ENCODE data around the gene RAC2. TPM values are rescaled to one million over a fixed set of nuclear protein-coding genes. Genes with fewer than 3 reads are reported as not detected.

The RAC2 gene
- total RNA-seq, 2 donors from 2014 or later = 9.7 to 14.4 TPM

- TF ChIP-seq CTCF (IDR thresholded peaks at IDR 0.05) (no peak), POLR2A (IDR thresholded peaks at IDR 0.05) (no peak), POLR2AphosphoS5 (IDR thresholded peaks at IDR 0.05) (no peak)
- intact Hi-C loops (cut with DNase I) = no loop called here
- no peak for DNase-seq (ENCODE audit: low spot score)
- H3K27ac ChIP-seq = no peak overlapping the region
- no peaks in the 10 kb centered on the region for H3K9me3 ChIP-seq
- H3K36me3 ChIP-seq = no peaks in the 10 kb centered on the region
- 93% methylated on average over 12 of the region's 12 CpGs for WGBS
- peaks cover 4% of the 10 kb centered on the region for H3K4me1 ChIP-seq (replicated peaks)
- H3K27me3 ChIP-seq (replicated peaks; ENCODE audit: insufficient read depth) = no peaks in the 10 kb centered on the region
- no peak overlapping the region for H3K4me3 ChIP-seq
These were observed 59.7 kb downstream of the RAC2 start for GRCh38 chr22:37184380-37184755.

- peaks cover 3% of the 10 kb centered on the region for H3K4me1 ChIP-seq (replicated peaks)
- 83% methylated on average over 17 of the region's 17 CpGs for WGBS
- H3K36me3 ChIP-seq = no peaks in the 10 kb centered on the region
- no peak overlapping the region for H3K27ac ChIP-seq
- no peaks in the 10 kb centered on the region for H3K9me3 ChIP-seq
- no peaks in the 10 kb centered on the region for H3K27me3 ChIP-seq (replicated peaks; ENCODE audit: insufficient read depth)
- intact Hi-C loops (cut with DNase I) = no loop called here
- no peak for TF ChIP-seq POLR2AphosphoS5 (IDR thresholded peaks at IDR 0.05)
- TF ChIP-seq POLR2A (IDR thresholded peaks at IDR 0.05) = no peak
- TF ChIP-seq CTCF (IDR thresholded peaks at IDR 0.05) = no peak
- DNase-seq (ENCODE audit: low spot score) = no peak
- no peak overlapping the region for H3K4me3 ChIP-seq
These were observed 60.4 kb downstream of the RAC2 start for GRCh38 chr22:37183432-37184379.

- TF ChIP-seq POLR2A (IDR thresholded peaks at IDR 0.05) (no peak), POLR2AphosphoS5 (IDR thresholded peaks at IDR 0.05) (no peak), CTCF (IDR thresholded peaks at IDR 0.05) (no peak)
- intact Hi-C loops (cut with DNase I) = no loop called here
- Histone ChIP-seq H3K27ac (no peak overlapping the region), H3K4me3 (no peak overlapping the region), H3K9me3 (no peaks in the 10 kb centered on the region), H3K27me3 (replicated peaks; ENCODE audit: insufficient read depth) (no peaks in the 10 kb centered on the region), H3K36me3 (no peaks in the 10 kb centered on the region), H3K4me1 (replicated peaks) (peaks cover 7% of the 10 kb centered on the region)
- WGBS = 97% methylated on average over 3 of the region's 3 CpGs
- no peak for DNase-seq (ENCODE audit: low spot score)
These were observed 61.2 kb downstream of the RAC2 start for GRCh38 chr22:37182949-37183245.

GRCh38 chr22:37182101-37182948 lies 61.7 kb downstream of the RAC2 start:
- H3K9me3 ChIP-seq = no peaks in the 10 kb centered on the region
- H3K27ac ChIP-seq = no peak overlapping the region
- 90% methylated on average over 37 of the region's 37 CpGs for WGBS
- H3K27me3 ChIP-seq (replicated peaks; ENCODE audit: insufficient read depth) = no peaks in the 10 kb centered on the region
- no peaks in the 10 kb centered on the region for H3K36me3 ChIP-seq
- no peak for DNase-seq (ENCODE audit: low spot score)
- intact Hi-C loops (cut with DNase I) = no loop called here
- H3K4me3 ChIP-seq = no peak overlapping the region
- peaks cover 7% of the 10 kb centered on the region for H3K4me1 ChIP-seq (replicated peaks)
- no peak for TF ChIP-seq CTCF (IDR thresholded peaks at IDR 0.05)
- no peak for TF ChIP-seq POLR2A (IDR thresholded peaks at IDR 0.05)
- no peak for TF ChIP-seq POLR2AphosphoS5 (IDR thresholded peaks at IDR 0.05)
